Measurements from ENCODE around the gene ABCA13. TPM values are rescaled to one million over a fixed set of nuclear protein-coding genes. Genes with fewer than 3 reads are reported as not detected.

Gene ABCA13
- total RNA-seq, 4 donors from 2014 or later = 0.38 to 9.8 (median 4.9) TPM

- TF ChIP-seq CTCF (IDR thresholded peaks at IDR 0.05) = no peak
- Histone ChIP-seq H3K27ac (no peak overlapping the region), H3K9me3 (no peaks in the 10 kb centered on the region), H3K4me1 (peaks cover 0 to 13% (median 0%) of the 10 kb centered on the region in 3 donors), H3K27me3 (no peaks in the 10 kb centered on the region), H3K4me3 (no peak overlapping the region), H3K36me3 (no peaks in the 10 kb centered on the region)
- intact Hi-C loops (cut with DNase I) = no loop called here
- DNase-seq = no peak
- WGBS, 2 donors = 73 to 85% methylated on average over 10 to 12 of the region's 12 CpGs
Measured at GRCh38 chr7:48309720-48310119, 138.5 kb downstream of the ABCA13 start.

GRCh38 chr7:48311464-48312100, 140.3 kb downstream of the ABCA13 start:
- Histone ChIP-seq H3K27ac (no peak overlapping the region), H3K4me1 (peaks cover 0 to 10% (median 0%) of the 10 kb centered on the region in 3 donors), H3K9me3 (no peaks in the 10 kb centered on the region), H3K36me3 (no peaks in the 10 kb centered on the region), H3K27me3 (no peaks in the 10 kb centered on the region), H3K4me3 (no peak overlapping the region)
- TF ChIP-seq CTCF (IDR thresholded peaks at IDR 0.05) = no peak
- no peak for TF ChIP-seq POLR2A (IDR thresholded peaks at IDR 0.05)
- no peak for DNase-seq
- WGBS, 2 donors = 89 to 90% methylated on average over 6 of the region's 6 CpGs
- intact Hi-C loops (cut with DNase I) = no loop called here

GRCh38 chr7:48312151-48312550, 140.9 kb downstream of the ABCA13 start:
- H3K9me3 ChIP-seq = no peaks in the 10 kb centered on the region
- DNase-seq = no peak
- no peak for TF ChIP-seq CTCF (IDR thresholded peaks at IDR 0.05)
- no peak for TF ChIP-seq POLR2A (IDR thresholded peaks at IDR 0.05)
- intact Hi-C loops (cut with DNase I) = no loop called here
- no peaks in the 10 kb centered on the region for H3K36me3 ChIP-seq
- H3K4me3 ChIP-seq = no peak overlapping the region
- 29 to 50% methylated on average over 1 of the region's 1 CpG for WGBS, 2 donors
- no peak overlapping the region for H3K27ac ChIP-seq
- peaks cover 0 to 7% (median 0%) of the 10 kb centered on the region in 3 donors for H3K4me1 ChIP-seq
- no peaks in the 10 kb centered on the region for H3K27me3 ChIP-seq

- Histone ChIP-seq H3K4me1 (no peaks in the 10 kb centered on the region), H3K36me3 (no peaks in the 10 kb centered on the region), H3K4me3 (no peak overlapping the region), H3K9me3 (no peaks in the 10 kb centered on the region), H3K27ac (no peak overlapping the region), H3K27me3 (no peaks in the 10 kb centered on the region)
- TF ChIP-seq CTCF (IDR thresholded peaks at IDR 0.05) (no peak), POLR2A (IDR thresholded peaks at IDR 0.05) (no peak)
- no peak for DNase-seq
- intact Hi-C loops (cut with DNase I) = no loop called here
- WGBS, 2 donors = 63 to 69% methylated on average over 3 of the region's 3 CpGs
Measured at GRCh38 chr7:48316768-48317167, 145.5 kb downstream of the ABCA13 start.

- Histone ChIP-seq H3K27me3 (no peaks in the 10 kb centered on the region), H3K4me3 (no peak overlapping the region), H3K4me1 (no peaks in the 10 kb centered on the region), H3K36me3 (no peaks in the 10 kb centered on the region), H3K9me3 (no peaks in the 10 kb centered on the region), H3K27ac (no peak overlapping the region)
- WGBS, 2 donors = 53 to 81% methylated on average over 3 of the region's 3 CpGs
- DNase-seq = no peak
- TF ChIP-seq CTCF (IDR thresholded peaks at IDR 0.05) (no peak), POLR2A (IDR thresholded peaks at IDR 0.05) (no peak)
- intact Hi-C loops (cut with DNase I) = no loop called here
Measured at GRCh38 chr7:48317360-48317759, 146.1 kb downstream of the ABCA13 start.
